HepG2 (cell line): ENCODE data around the gene CASZ1. TPM values are rescaled to one million over a fixed set of nuclear protein-coding genes. Genes with fewer than 3 reads are reported as not detected.

Experiments
- ATAC-seq: fragments of 200-7000 bp; cut with Tn5 transposase; 3 replicates; pipeline ENCODE4 v1.9.1; 2020; ENCODE audit warnings: mild to moderate bottlenecking, moderate library complexity
- BruUV-seq: library from RNA; stranded (reverse); fragments of 400-500 nt; replicated peaks from 2 replicates; lab custom pipeline; 2021; lab: Mats Ljungman, UMichigan
- CTCF ChIA-PET: fragments of 300-600 bp; formaldehyde crosslinking; extraction: SDS; loops from one replicate; lab custom pipeline; 2021; ENCODE audit warnings: low total read pairs, inconsistent platforms, low intra/inter-chr PET ratio; lab: Yijun Ruan, JAX
- POLR2A ChIA-PET: fragments of 350-600 bp; sonication (Branson Sonifier 250); formaldehyde crosslinking; loops from one replicate; lab custom pipeline; 2020; ENCODE audit warnings: antibody characterized with exemption, inconsistent platforms; lab: Yijun Ruan, JAX
- DNase-seq: peaks from one replicate; pipeline ENCODE4 v3.0.0-alpha.2; 2015; ENCODE audit warnings: low spot score
- FAIRE-seq: peaks from 3 replicates; lab custom pipeline; 2011; peaks lifted over from hg19 to GRCh38; lab: Jason Lieb, UNC
- H2AFZ ChIP-seq: one replicate; pipeline ENCODE4 v1.6.1; 2011; ENCODE audit warnings: low read length, inconsistent platforms
- H3K27ac ChIP-seq: fragments of 300-600 bp; 3 replicates; pipeline ENCODE4 v1.8.0; 2011; ENCODE audit warnings: mixed run types, mild to moderate bottlenecking, mixed read lengths, low read length, inconsistent platforms; ENCODE audit not compliant: insufficient read depth; ENCODE audit errors: extremely low read length
- H3K27me3 ChIP-seq, 2 experiments: fragments of 200-600 bp in 1 of 2; 2 replicates in 1 of 2; 3 replicates in 1 of 2; pipeline versions ENCODE4 v1.6.0 to v1.8.0; 2011; ENCODE audit warnings: low read length in 2 of 2, mild to moderate bottlenecking in 2 of 2, moderate library complexity in 2 of 2, inconsistent platforms in 1 of 2; ENCODE audit not compliant: insufficient read depth in 2 of 2, control insufficient read depth in 1 of 2
- H3K36me3 ChIP-seq, 2 experiments: fragments of 200-600 bp in 1 of 2; replicated peaks in 1 of 2; 2 replicates in 1 of 2; 3 replicates in 1 of 2; pipeline versions ENCODE4 v1.5.1 to v1.8.0; 2011; ENCODE audit warnings: low read length in 2 of 2, inconsistent platforms in 1 of 2; ENCODE audit not compliant: insufficient read depth in 2 of 2, control insufficient read depth in 1 of 2
- H3K4me1 ChIP-seq: 2 replicates; pipeline ENCODE4 v1.5.1; 2012; ENCODE audit warnings: low read length, inconsistent platforms; ENCODE audit not compliant: insufficient read depth
- H3K4me2 ChIP-seq: 2 replicates; pipeline ENCODE4 v1.6.0; 2011; ENCODE audit warnings: low read depth, low read length, inconsistent platforms
- H3K4me3 ChIP-seq, 3 experiments: fragments of 200-600 bp in 1 of 3; sonication (generic), shearing (Covaris generic) in 1 of 3; replicated peaks in 1 of 3; 2 replicates each; pipeline ENCODE4 v1.5.1; 2011 to 2016; ENCODE audit warnings: low read length in 3 of 3, inconsistent platforms in 2 of 3, low read depth in 2 of 3, mild to moderate bottlenecking in 2 of 3, control low read depth in 1 of 3, mixed read lengths in 1 of 3; ENCODE audit not compliant: insufficient read depth in 1 of 3
- H3K79me2 ChIP-seq: one replicate; pipeline ENCODE4 v1.6.1; 2011; ENCODE audit warnings: low read length, inconsistent platforms; ENCODE audit not compliant: insufficient read depth
- H3K9ac ChIP-seq: 2 replicates; pipeline ENCODE4 v1.6.0; 2011; ENCODE audit warnings: mild to moderate bottlenecking, low read depth, low read length, inconsistent platforms; ENCODE audit not compliant: insufficient read depth
- H3K9me3 ChIP-seq: 2 replicates; pipeline ENCODE4 v1.5.1; 2012; ENCODE audit warnings: mild to moderate bottlenecking, low read length
- H4K20me1 ChIP-seq: 2 replicates; pipeline ENCODE4 v1.6.0; 2011; ENCODE audit warnings: inconsistent platforms, mild to moderate bottlenecking, low read length, moderate library complexity; ENCODE audit not compliant: insufficient read depth
- CEBPB ChIP-seq: IDR thresholded peaks from 2 replicates; pipeline ENCODE4 v1.6.1; 2011; ENCODE audit warnings: low read depth, low read length, improper control_type of control experiment, borderline replicate concordance
- ELF3 ChIP-seq: IDR thresholded peaks from 2 replicates; pipeline ENCODE4 v1.6.1; 2016; ENCODE audit warnings: missing genetic modification reagents, missing compliant biosample characterization
- FOXP1 ChIP-seq, 2 experiments: fragments of 450-650 bp in 1 of 2; IDR thresholded peaks; 2 replicates each; pipeline ENCODE4 v1.6.1; 2017 to 2018; ENCODE audit warnings: antibody characterized with exemption in 1 of 2
- FOXP4 ChIP-seq: sonication (generic); formaldehyde crosslinking; IDR thresholded peaks from 2 replicates; pipeline ENCODE4 v1.4.0; 2020; ENCODE audit warnings: missing genetic modification reagents
- LCORL ChIP-seq, 2 experiments: fragments of 450-650 bp in 1 of 2; sonication (generic) in 1 of 2; formaldehyde crosslinking in 1 of 2; IDR thresholded peaks; 2 replicates each; pipeline versions ENCODE4 v1.5.0 to v1.6.1; 2017 to 2020; ENCODE audit warnings: antibody characterized with exemption in 1 of 2, missing genetic modification reagents in 1 of 2
- PAXIP1 ChIP-seq: sonication (generic); formaldehyde crosslinking; conservative IDR thresholded peaks from 2 replicates; pipeline ENCODE4 v1.4.0; 2020; ENCODE audit warnings: mild to moderate bottlenecking, missing genetic modification reagents, moderate library complexity
- RFXANK ChIP-seq: IDR thresholded peaks from 2 replicates; pipeline ENCODE4 v1.6.1; 2016
- SMAD9 ChIP-seq: sonication (generic); formaldehyde crosslinking; IDR thresholded peaks from 2 replicates; pipeline ENCODE4 v1.5.1; 2020; ENCODE audit warnings: mild to moderate bottlenecking, missing genetic modification reagents
- WGBS: methylation state at CpG from one replicate; pipeline ENCODE4 v1.1.6; 2017; ENCODE audit warnings: low lambda C conversion rate; 5-methylcytosine and 5-hydroxymethylcytosine counted together
- in situ Hi-C: cut with HindIII; loops from 2 replicates; pipeline ENCODE4 v1.10.0; 2017; ENCODE audit warnings: low pct_unique_long_range_greater_than_20kb; ENCODE audit not compliant: extremely low pct_ligation_motif_present
- intact Hi-C: fragments of 100-400 bp; cut with micrococcal nuclease; formaldehyde crosslinking; loops from one replicate; pipeline ENCODE4 v1.10.0; 2022; ENCODE audit not compliant: unreplicated experiment
- polyA plus RNA-seq, 8 experiments: library from polyadenylated mRNA; depleted of rRNA in 3 of 8; stranded (reverse) in 7 of 8; unstranded in 1 of 8; fragments of >200 nt; fragmentation: Illumina TruSeq in 4 of 8; extraction: Trizol in 4 of 8; gene quantifications; 2 replicates each; pipeline versions ENCODE4 v1.2.1 to v1.2.3, GENCODE V29; 2011 to 2016; ENCODE audit warnings: low read depth in 4 of 8, missing spikeins in 1 of 8, mixed read lengths in 1 of 8; ENCODE audit not compliant: insufficient read depth in 1 of 8
- total RNA-seq, 5 experiments: library from RNA; depleted of rRNA; stranded (reverse); fragments of >200 nt; fragmentation: Illumina TruSeq; extraction: Trizol; gene quantifications; 2 replicates each; pipeline ENCODE4 v1.2.3, GENCODE V29; 2016; ENCODE audit warnings: low read depth in 1 of 5

Gene CASZ1
- total and polyA plus RNA-seq, 2 of the 13 experiments (the other 11 are each of a cell fraction or from before 2014, with no cell fraction given): 1.9 to 3.7 TPM

GRCh38 chr1:10591010-10591409 lies 205.4 kb downstream of the CASZ1 start:
- ChIA-PET POLR2A (interaction anchor here (1.2 to 1.3 kb wide), 2 partner anchors 8 to 95 kb away, joined by 3 read pairs; no protein-coding TSS in a partner anchor), CTCF (no interaction called here)
- TF ChIP-seq FOXP1 (IDR thresholded peaks at IDR 0.05) (no peak), FOXP1 (CRISPR knock-in tag; IDR thresholded peaks at IDR 0.05) (peak; percentile 35; the same call in 1 of the 2 replicates), RFXANK (no peak), CEBPB (peak; percentile 24; the same call in 1 of the 2 replicates), SMAD9 (no peak), LCORL (IDR thresholded peaks at IDR 0.05) (no peak), LCORL (CRISPR knock-in tag; IDR thresholded peaks at IDR 0.05) (peak; percentile 51; the same call in 1 of the 2 replicates), FOXP4 (peak; percentile 26; the same call in 1 of the 2 replicates), PAXIP1 (CRISPR knock-in tag) (peak; percentile 41; the same call in 1 of the 2 replicates), ELF3 (0 out of 2 replicates have a peak, but pooled peaks have one; percentile 14)
- Histone ChIP-seq H3K4me2 (no peak overlapping the region; the same call in none of the 2 replicates), H3K4me3 (no peak overlapping the region), H3K9ac (no peak overlapping the region), H3K27me3 (no peaks in the 10 kb centered on the region), H3K4me1 (peaks cover 24% of the 10 kb centered on the region), H3K36me3 (no peaks in the 10 kb centered on the region; a peak in 1 of 5 replicates), H3K27ac (no peak overlapping the region), H4K20me1 (no peaks in the 10 kb centered on the region), H2AFZ (no peak overlapping the region), H3K79me2 (no peaks in the 10 kb centered on the region), H3K9me3 (no peaks in the 10 kb centered on the region)
- in situ Hi-C loops (no loop called here), intact Hi-C loops (loop anchor here (10.0 kb wide), 1 partner anchor 76 kb away; no protein-coding TSS in a partner anchor)
- FAIRE-seq: peak; percentile 75
- BruUV-seq: no TSS peak
- peak; percentile 31 for DNase-seq
- ATAC-seq: peak; percentile 57
- WGBS: 33% methylated on average over 4 of the region's 4 CpGs
